IgD-negative memory B cell (primary cell): Measurements from ENCODE around the gene RIMBP2. TPM values are rescaled to one million over a fixed set of nuclear protein-coding genes. Genes with fewer than 3 reads are reported as not detected.

Source experiments
- H3K27ac Mint-ChIP-seq, 3 donors: one replicate each; pipeline ENCODE4 v1.8.0; 2020 to 2022; ENCODE audit warnings: mild to moderate bottlenecking in 3 of 3, mixed read lengths in 3 of 3, moderate library complexity in 1 of 3
- H3K27me3 Mint-ChIP-seq: one replicate; pipeline ENCODE4 v1.8.0; 2021; ENCODE audit warnings: mixed read lengths
- H3K36me3 Mint-ChIP-seq: one replicate; pipeline ENCODE4 v1.8.0; 2020; ENCODE audit warnings: mild to moderate bottlenecking, mixed read lengths
- H3K4me1 Mint-ChIP-seq, 3 donors: one replicate each; pipeline ENCODE4 v1.8.0; 2020 to 2022; ENCODE audit warnings: mixed read lengths in 3 of 3, mild to moderate bottlenecking in 1 of 3
- H3K4me3 Mint-ChIP-seq, 4 donors: one replicate each; pipeline ENCODE4 v1.8.0; 2020 to 2022; ENCODE audit warnings: mild to moderate bottlenecking in 4 of 4, mixed read lengths in 4 of 4, moderate library complexity in 3 of 4
- H3K9me3 Mint-ChIP-seq, 3 donors: one replicate each; pipeline ENCODE4 v1.8.0; 2020 to 2021; ENCODE audit warnings: mixed read lengths in 3 of 3, mild to moderate bottlenecking in 1 of 3
- polyA plus RNA-seq: library from polyadenylated mRNA; unstranded; fragments of 300-500 nt; fragmentation: Illumina TruSeq; gene quantifications from one replicate; pipeline ENCODE4 v1.2.3, GENCODE V29; 2021

Gene RIMBP2
- polyA plus RNA-seq, 1 donor from 2014 or later = not detected

DNA sequence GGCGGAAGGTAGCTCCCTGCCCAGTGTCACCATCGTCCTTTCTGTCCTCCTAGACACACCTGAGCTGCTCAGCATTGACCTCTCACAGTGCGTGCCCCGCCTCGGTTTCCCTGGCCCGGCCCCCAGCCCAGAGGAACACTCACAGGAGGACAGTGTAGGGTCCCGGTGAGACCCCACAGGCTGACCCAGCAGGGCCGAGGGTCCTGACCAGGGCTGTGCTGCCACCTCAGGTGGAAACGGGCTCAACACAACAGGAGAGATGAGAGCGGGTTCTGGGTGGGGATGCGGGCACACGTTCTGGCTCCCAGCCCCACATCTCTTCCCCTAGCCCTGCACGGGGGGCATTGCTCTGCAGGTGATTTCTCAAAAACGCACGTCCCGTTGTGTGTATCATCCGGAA, 280.3 kb downstream of the RIMBP2 start:
- Mint-ChIP-seq H3K9me3 (peaks cover 0 to 8% (median 4%) of the 10 kb centered on the region in 3 donors), H3K27ac (no peak overlapping the region), H3K27me3 (no peaks in the 10 kb centered on the region), H3K36me3 (peaks cover 2% of the 10 kb centered on the region), H3K4me3 (no peak overlapping the region), H3K4me1 (no peaks in the 10 kb centered on the region)

- Mint-ChIP-seq H3K27ac (no peak overlapping the region), H3K4me3 (no peak overlapping the region), H3K9me3 (peaks cover 0 to 4% (median 4%) of the 10 kb centered on the region in 3 donors), H3K4me1 (no peaks in the 10 kb centered on the region), H3K36me3 (no peaks in the 10 kb centered on the region), H3K27me3 (no peaks in the 10 kb centered on the region)
Observed at GRCh38 chr12:130435331-130435730, 280.8 kb downstream of the RIMBP2 start.

DNA sequence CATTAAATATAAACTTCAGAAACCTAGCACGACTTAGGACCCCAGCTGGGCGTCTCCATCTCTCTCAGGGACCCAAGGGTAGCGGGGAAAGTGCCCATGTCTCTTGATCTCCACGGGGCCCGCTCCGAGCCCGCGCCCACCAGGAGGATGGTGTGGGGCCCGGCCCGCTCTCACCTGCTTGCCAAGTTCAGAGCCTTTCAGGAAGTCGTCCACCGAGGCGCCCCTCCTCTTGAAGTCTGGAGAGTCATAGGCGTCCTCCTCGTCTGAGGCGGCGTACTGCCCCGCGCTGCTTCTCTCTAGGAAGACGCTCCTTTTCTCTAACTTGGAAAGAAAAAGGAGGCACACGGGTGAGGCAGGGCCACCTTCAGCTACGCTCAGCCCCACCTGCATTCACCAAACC, 281.5 kb downstream of the RIMBP2 start:
- Mint-ChIP-seq H3K27me3 (no peaks in the 10 kb centered on the region), H3K4me3 (no peak overlapping the region), H3K27ac (peak overlapping the region in 1 of 3 donors; percentile 10), H3K9me3 (peaks cover 0 to 4% (median 4%) of the 10 kb centered on the region in 3 donors), H3K36me3 (no peaks in the 10 kb centered on the region), H3K4me1 (no peaks in the 10 kb centered on the region)

DNA sequence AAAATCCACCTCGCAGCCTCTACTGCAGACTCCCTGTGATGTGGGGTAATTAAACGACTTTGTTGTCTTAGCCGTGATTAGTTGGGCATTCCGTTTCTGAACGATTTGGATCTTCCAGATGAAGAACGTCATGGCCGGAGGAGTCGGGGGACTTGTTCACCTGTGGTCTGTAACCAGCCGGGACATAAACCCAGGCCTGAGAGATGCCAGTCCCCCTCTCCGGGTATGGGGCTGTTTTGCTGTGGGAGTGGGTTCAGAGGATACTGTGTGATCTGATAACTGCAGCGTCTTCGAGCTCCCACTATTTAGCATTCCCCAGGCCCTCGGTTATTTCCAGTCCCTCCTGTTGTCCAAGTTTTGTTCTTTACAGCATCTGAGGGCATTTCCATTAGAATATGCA, 282.3 kb downstream of the RIMBP2 start:
- H3K27me3 Mint-ChIP-seq = no peaks in the 10 kb centered on the region
- H3K4me3 Mint-ChIP-seq = no peak overlapping the region
- peak overlapping the region in 1 of 3 donors; percentile 10 for H3K27ac Mint-ChIP-seq
- H3K9me3 Mint-ChIP-seq = peaks cover 0 to 4% (median under 1%) of the 10 kb centered on the region in 3 donors
- H3K36me3 Mint-ChIP-seq = no peaks in the 10 kb centered on the region
- no peaks in the 10 kb centered on the region for H3K4me1 Mint-ChIP-seq

DNA sequence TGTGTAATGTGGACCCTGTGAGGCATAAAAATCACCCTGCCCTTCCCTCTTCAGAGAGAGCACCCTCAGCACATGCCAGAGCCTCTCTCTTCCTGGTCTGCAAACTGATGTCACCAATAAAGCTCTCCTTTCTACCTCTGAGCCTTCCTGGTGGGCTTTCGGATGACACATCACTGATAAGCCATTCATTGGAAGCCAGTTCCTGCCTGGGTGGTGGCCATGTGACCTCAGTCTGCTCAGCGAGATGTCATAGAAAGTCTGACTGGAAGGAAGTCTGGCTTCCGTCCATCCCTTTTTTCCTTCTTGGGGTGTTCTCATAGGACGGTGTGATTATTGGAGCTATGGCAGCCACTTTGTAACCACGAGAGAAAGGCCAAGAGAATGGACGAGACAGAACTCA, 282.7 kb downstream of the RIMBP2 start:
- Mint-ChIP-seq H3K4me1 (no peaks in the 10 kb centered on the region), H3K27me3 (no peaks in the 10 kb centered on the region), H3K27ac (no peak overlapping the region), H3K4me3 (no peak overlapping the region), H3K9me3 (peaks cover 0 to 4% (median 1%) of the 10 kb centered on the region in 3 donors), H3K36me3 (no peaks in the 10 kb centered on the region)

DNA sequence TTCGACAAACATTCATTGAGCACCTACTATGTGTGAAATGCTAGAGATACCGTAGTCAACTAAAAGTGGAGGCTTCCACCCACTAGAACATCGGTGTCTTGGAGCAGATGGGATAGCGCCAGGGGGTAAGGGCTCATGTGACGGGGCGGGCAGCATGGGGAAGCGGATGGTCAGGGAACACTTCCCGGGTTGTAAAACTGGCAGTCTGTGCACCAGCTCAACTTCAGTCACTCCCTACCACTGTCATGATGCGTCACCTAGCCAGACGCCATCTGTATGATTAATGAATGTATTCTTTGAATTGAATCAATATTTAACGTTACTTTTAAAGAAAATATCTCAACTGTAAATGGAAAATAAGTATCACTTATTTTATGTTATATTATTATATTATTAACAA, 284.9 kb downstream of the RIMBP2 start:
- no peak overlapping the region for H3K27ac Mint-ChIP-seq
- H3K36me3 Mint-ChIP-seq = no peaks in the 10 kb centered on the region
- no peaks in the 10 kb centered on the region for H3K4me1 Mint-ChIP-seq
- peaks cover 0 to 4% (median 4%) of the 10 kb centered on the region in 3 donors for H3K9me3 Mint-ChIP-seq
- H3K4me3 Mint-ChIP-seq = no peak overlapping the region
- H3K27me3 Mint-ChIP-seq = no peaks in the 10 kb centered on the region

GRCh38 chr12:130429656-130430505, 286.2 kb downstream of the RIMBP2 start:
- H3K27me3 Mint-ChIP-seq = no peaks in the 10 kb centered on the region
- no peak overlapping the region for H3K4me3 Mint-ChIP-seq
- H3K9me3 Mint-ChIP-seq = peaks cover 0 to 4% (median 4%) of the 10 kb centered on the region in 3 donors
- H3K36me3 Mint-ChIP-seq = no peaks in the 10 kb centered on the region
- no peak overlapping the region for H3K27ac Mint-ChIP-seq
- no peaks in the 10 kb centered on the region for H3K4me1 Mint-ChIP-seq

GRCh38 chr12:130428116-130428515, 288.0 kb downstream of the RIMBP2 start:
- H3K4me1 Mint-ChIP-seq = no peaks in the 10 kb centered on the region
- H3K4me3 Mint-ChIP-seq = no peak overlapping the region
- peaks cover 1% of the 10 kb centered on the region for H3K36me3 Mint-ChIP-seq
- peaks cover 0 to 4% (median 0%) of the 10 kb centered on the region in 3 donors for H3K9me3 Mint-ChIP-seq
- H3K27ac Mint-ChIP-seq = peak overlapping the region in 1 of 3 donors; percentile 57
- H3K27me3 Mint-ChIP-seq = no peaks in the 10 kb centered on the region

DNA sequence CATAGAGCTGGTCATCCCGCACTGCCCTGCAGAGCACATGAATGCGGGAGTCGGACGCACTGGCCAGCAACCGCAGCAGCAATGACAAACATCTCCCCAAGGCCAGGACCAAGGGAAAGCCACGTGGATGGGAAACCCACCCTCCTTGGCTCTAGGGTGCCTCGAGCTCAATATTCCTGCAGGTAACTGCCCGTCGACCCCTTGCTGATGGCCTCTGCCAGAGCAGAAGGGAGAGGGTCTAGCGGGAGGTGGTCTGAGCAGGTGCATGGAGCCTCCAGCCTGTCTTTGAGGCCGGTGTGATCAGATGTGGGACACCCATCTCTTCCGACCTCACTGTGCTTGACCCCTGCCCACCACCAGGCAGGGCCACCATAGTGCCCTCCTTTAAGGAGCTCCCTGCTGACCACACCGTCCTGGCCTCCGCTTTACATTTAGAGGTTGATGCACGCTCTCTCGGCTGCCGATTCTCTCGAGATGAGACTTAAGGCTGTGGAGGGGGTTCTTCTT, 288.7 kb downstream of the RIMBP2 start:
- H3K4me3 Mint-ChIP-seq = no peak overlapping the region
- no peak overlapping the region for H3K27ac Mint-ChIP-seq
- no peaks in the 10 kb centered on the region for H3K4me1 Mint-ChIP-seq
- H3K27me3 Mint-ChIP-seq = no peaks in the 10 kb centered on the region
- H3K9me3 Mint-ChIP-seq = peaks cover 0 to 4% (median 0%) of the 10 kb centered on the region in 3 donors
- peaks cover 1% of the 10 kb centered on the region for H3K36me3 Mint-ChIP-seq

GRCh38 chr12:130425698-130426245, 290.3 kb downstream of the RIMBP2 start:
- Mint-ChIP-seq H3K27ac (peak overlapping the region in 1 of 3 donors; percentile 67), H3K27me3 (no peaks in the 10 kb centered on the region), H3K4me1 (no peaks in the 10 kb centered on the region), H3K9me3 (peaks cover 0 to 7% (median 0%) of the 10 kb centered on the region in 3 donors), H3K36me3 (peaks cover 1% of the 10 kb centered on the region), H3K4me3 (no peak overlapping the region)

- Mint-ChIP-seq H3K36me3 (peaks cover 1% of the 10 kb centered on the region), H3K27me3 (no peaks in the 10 kb centered on the region), H3K4me3 (no peak overlapping the region), H3K9me3 (peaks cover 0 to 7% (median 0%) of the 10 kb centered on the region in 3 donors), H3K27ac (peak overlapping the region in 1 of 3 donors; percentile 67), H3K4me1 (no peaks in the 10 kb centered on the region)
Observed at GRCh38 chr12:130424858-130425697, 291.0 kb downstream of the RIMBP2 start.

DNA sequence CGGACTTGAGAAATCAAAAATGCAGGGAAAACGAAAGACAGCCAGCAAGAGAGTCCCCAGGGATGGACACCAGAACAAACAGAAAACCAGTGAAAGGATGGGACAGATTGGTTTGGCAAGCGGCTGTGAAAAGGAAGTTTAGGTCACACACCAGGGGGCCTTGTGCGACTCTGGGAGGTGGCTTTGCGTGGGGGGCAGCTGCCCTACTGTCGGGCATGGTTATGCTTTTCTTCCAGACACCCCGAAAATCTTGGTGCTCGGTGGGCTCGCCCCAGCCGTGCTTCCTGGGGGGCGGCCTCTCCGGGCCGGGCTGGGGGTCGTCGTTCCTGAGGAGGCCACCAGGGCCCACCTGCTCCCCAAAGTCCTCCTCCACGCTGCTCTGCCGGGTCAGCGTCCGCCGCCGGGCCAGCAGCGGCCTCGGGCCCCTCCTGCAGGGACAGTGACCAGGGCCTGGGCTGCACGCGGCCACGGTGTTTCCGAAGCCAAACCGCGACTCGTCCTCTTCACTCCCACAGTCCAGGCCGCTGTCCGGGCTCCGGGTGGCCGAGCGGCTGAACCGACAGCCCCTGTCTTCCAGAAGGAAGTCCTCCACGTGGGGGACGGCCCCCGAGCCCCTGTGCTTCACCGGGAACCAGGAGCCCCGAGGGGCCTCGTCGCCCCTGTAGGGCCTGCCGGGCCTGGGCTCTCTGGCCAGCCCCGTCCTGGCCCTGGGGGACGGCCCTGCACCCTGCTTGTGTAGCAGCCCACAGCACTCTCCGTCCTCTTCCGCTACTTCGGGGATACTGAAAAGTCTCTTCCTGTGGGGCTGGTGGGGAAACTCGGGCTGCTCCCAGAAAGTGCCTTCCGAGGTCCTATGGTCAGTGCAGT, 291.9 kb downstream of the RIMBP2 start:
- Mint-ChIP-seq H3K4me1 (no peaks in the 10 kb centered on the region), H3K27ac (peak overlapping the region in 1 of 3 donors; percentile 73), H3K4me3 (no peak overlapping the region), H3K27me3 (no peaks in the 10 kb centered on the region), H3K36me3 (peaks cover 1% of the 10 kb centered on the region), H3K9me3 (peaks cover 0 to 7% (median 0%) of the 10 kb centered on the region in 3 donors)

GRCh38 chr12:130423136-130423535, 293.0 kb downstream of the RIMBP2 start:
- H3K36me3 Mint-ChIP-seq = peaks cover 1% of the 10 kb centered on the region
- H3K27me3 Mint-ChIP-seq = no peaks in the 10 kb centered on the region
- H3K4me1 Mint-ChIP-seq = no peaks in the 10 kb centered on the region
- H3K27ac Mint-ChIP-seq = no peak overlapping the region
- H3K9me3 Mint-ChIP-seq = peaks cover 0 to 3% (median 0%) of the 10 kb centered on the region in 3 donors
- H3K4me3 Mint-ChIP-seq = no peak overlapping the region

- H3K27ac Mint-ChIP-seq = no peak overlapping the region
- no peak overlapping the region for H3K4me3 Mint-ChIP-seq
- no peaks in the 10 kb centered on the region for H3K4me1 Mint-ChIP-seq
- no peaks in the 10 kb centered on the region for H3K27me3 Mint-ChIP-seq
- H3K36me3 Mint-ChIP-seq = peaks cover 1% of the 10 kb centered on the region
- peaks cover 0 to 3% (median 0%) of the 10 kb centered on the region in 3 donors for H3K9me3 Mint-ChIP-seq
Observed at GRCh38 chr12:130422676-130423075, 293.4 kb downstream of the RIMBP2 start.
